Measurements from ENCODE around the gene PHTF1.

PHTF1 gene

DNA sequence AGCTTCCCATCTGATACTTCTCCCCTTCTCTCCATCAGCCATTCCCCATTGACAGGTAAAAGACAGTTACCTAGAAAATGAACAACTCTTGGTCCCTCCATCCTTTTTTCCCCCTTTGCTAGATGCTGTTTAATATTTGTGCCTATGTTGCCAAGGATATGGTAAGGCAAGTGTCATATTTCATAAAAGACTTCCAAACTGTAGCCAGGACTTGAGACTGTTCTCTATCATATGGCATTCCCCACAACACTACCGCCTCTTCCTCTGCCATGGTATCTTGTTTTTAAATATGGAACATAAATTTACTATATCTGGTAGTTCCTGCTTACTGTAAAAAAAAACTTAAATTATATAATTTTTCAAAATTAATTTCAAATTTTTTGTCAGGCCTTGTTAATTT lies 97.2 kb downstream of the PHTF1 start:
- H4K20me1 ChIP-seq (ENCODE audit: insufficient read depth, low read length), result no peaks in the 10 kb centered on the region
- no peaks in the 10 kb centered on the region for H3K79me2 ChIP-seq (ENCODE audit: insufficient read depth, low read length)
- H3K27me3 ChIP-seq (ENCODE audit: insufficient read depth, low read length), result no peaks in the 10 kb centered on the region
- H2AFZ ChIP-seq (ENCODE audit: low read length), result no peak overlapping the region
- TF ChIP-seq, protein P1, sequence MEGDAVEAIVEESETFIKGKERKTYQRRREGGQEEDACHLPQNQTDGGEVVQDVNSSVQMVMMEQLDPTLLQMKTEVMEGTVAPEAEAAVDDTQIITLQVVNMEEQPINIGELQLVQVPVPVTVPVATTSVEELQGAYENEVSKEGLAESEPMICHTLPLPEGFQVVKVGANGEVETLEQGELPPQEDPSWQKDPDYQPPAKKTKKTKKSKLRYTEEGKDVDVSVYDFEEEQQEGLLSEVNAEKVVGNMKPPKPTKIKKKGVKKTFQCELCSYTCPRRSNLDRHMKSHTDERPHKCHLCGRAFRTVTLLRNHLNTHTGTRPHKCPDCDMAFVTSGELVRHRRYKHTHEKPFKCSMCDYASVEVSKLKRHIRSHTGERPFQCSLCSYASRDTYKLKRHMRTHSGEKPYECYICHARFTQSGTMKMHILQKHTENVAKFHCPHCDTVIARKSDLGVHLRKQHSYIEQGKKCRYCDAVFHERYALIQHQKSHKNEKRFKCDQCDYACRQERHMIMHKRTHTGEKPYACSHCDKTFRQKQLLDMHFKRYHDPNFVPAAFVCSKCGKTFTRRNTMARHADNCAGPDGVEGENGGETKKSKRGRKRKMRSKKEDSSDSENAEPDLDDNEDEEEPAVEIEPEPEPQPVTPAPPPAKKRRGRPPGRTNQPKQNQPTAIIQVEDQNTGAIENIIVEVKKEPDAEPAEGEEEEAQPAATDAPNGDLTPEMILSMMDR (IDR thresholded peaks at IDR 0.05; ENCODE audit: low read length), result no peak
- TF ChIP-seq EZH2 (IDR thresholded peaks at IDR 0.05; ENCODE audit: borderline replicate concordance, low read length), result no peak
- H3K36me3 ChIP-seq (ENCODE audit: insufficient read depth, low read length), result no peaks in the 10 kb centered on the region
- H3K9me3 ChIP-seq (ENCODE audit: low read length), result no peaks in the 10 kb centered on the region
- H3K4me3 ChIP-seq (ENCODE audit: low read depth, low read length, poor library complexity, severe bottlenecking), result no peak overlapping the region
- H3F3A ChIP-seq (ENCODE audit: insufficient read depth, low read length), result no peaks in the 10 kb centered on the region
- H3K9ac ChIP-seq (ENCODE audit: low read length), result no peak overlapping the region
- no peak overlapping the region for H3K4me2 ChIP-seq (ENCODE audit: low read length)
- no peaks in the 10 kb centered on the region for H3K9me2 ChIP-seq (ENCODE audit: low read depth, low read length)
- no peaks in the 10 kb centered on the region for H3K4me1 ChIP-seq (ENCODE audit: insufficient read depth, low read length, severe bottlenecking)
- H3K27ac ChIP-seq (ENCODE audit: low read depth, low read length, poor library complexity, severe bottlenecking), result no peak overlapping the region

GRCh38 chr1:113660088-113660487 lies 99.2 kb downstream of the PHTF1 start:
- Histone ChIP-seq H3F3A (ENCODE audit: insufficient read depth, low read length) (no peaks in the 10 kb centered on the region), H4K20me1 (ENCODE audit: insufficient read depth, low read length) (no peaks in the 10 kb centered on the region), H3K9me2 (ENCODE audit: low read depth, low read length) (no peaks in the 10 kb centered on the region), H3K4me2 (ENCODE audit: low read length) (no peak overlapping the region), H3K4me3 (ENCODE audit: low read depth, low read length, poor library complexity, severe bottlenecking) (no peak overlapping the region), H3K9me3 (ENCODE audit: low read length) (no peaks in the 10 kb centered on the region), H3K9ac (ENCODE audit: low read length) (no peak overlapping the region), H3K27ac (ENCODE audit: low read depth, low read length, poor library complexity, severe bottlenecking) (no peak overlapping the region), H3K27me3 (ENCODE audit: insufficient read depth, low read length) (no peaks in the 10 kb centered on the region), H3K4me1 (ENCODE audit: insufficient read depth, low read length, severe bottlenecking) (no peaks in the 10 kb centered on the region), H3K79me2 (ENCODE audit: insufficient read depth, low read length) (no peaks in the 10 kb centered on the region), H3K36me3 (ENCODE audit: insufficient read depth, low read length) (no peaks in the 10 kb centered on the region), H2AFZ (ENCODE audit: low read length) (no peak overlapping the region)
- TF ChIP-seq, protein P1 (IDR thresholded peaks at IDR 0.05; ENCODE audit: low read length), result no peak
- TF ChIP-seq EZH2 (IDR thresholded peaks at IDR 0.05; ENCODE audit: borderline replicate concordance, low read length), result no peak

GRCh38 chr1:113659556-113659955 lies 99.7 kb downstream of the PHTF1 start:
- H2AFZ ChIP-seq (ENCODE audit: low read length), result no peak overlapping the region
- H3K9me2 ChIP-seq (ENCODE audit: low read depth, low read length), result no peaks in the 10 kb centered on the region
- no peak overlapping the region for H3K9ac ChIP-seq (ENCODE audit: low read length)
- H3K36me3 ChIP-seq (ENCODE audit: insufficient read depth, low read length), result no peaks in the 10 kb centered on the region
- no peak overlapping the region for H3K27ac ChIP-seq (ENCODE audit: low read depth, low read length, poor library complexity, severe bottlenecking)
- H3K4me2 ChIP-seq (ENCODE audit: low read length), result no peak overlapping the region
- H3K79me2 ChIP-seq (ENCODE audit: insufficient read depth, low read length), result no peaks in the 10 kb centered on the region
- no peaks in the 10 kb centered on the region for H3F3A ChIP-seq (ENCODE audit: insufficient read depth, low read length)
- TF ChIP-seq, protein P1 (IDR thresholded peaks at IDR 0.05; ENCODE audit: low read length), result no peak
- TF ChIP-seq EZH2 (IDR thresholded peaks at IDR 0.05; ENCODE audit: borderline replicate concordance, low read length), result no peak
- H3K27me3 ChIP-seq (ENCODE audit: insufficient read depth, low read length), result no peaks in the 10 kb centered on the region
- H3K4me3 ChIP-seq (ENCODE audit: low read depth, low read length, poor library complexity, severe bottlenecking), result no peak overlapping the region
- no peaks in the 10 kb centered on the region for H3K4me1 ChIP-seq (ENCODE audit: insufficient read depth, low read length, severe bottlenecking)
- no peaks in the 10 kb centered on the region for H3K9me3 ChIP-seq (ENCODE audit: low read length)
- no peaks in the 10 kb centered on the region for H4K20me1 ChIP-seq (ENCODE audit: insufficient read depth, low read length)

Data from OCI-LY1 (cell line).